ENCODE measurements around the gene IDNK.

- TF ChIP-seq CTCF (IDR thresholded peaks at IDR 0.05) (peak; percentile 49 to 75 (median 57)), POLR2AphosphoS5 (IDR thresholded peaks at IDR 0.05) (no peak), POLR2A (IDR thresholded peaks at IDR 0.05) (no peak)
Observed at GRCh38 chr9:83583151-83584014, 39.6 kb upstream of the IDNK start.
